Activated effector memory CD4-positive, alpha-beta T cell treated with anti-CD3 and anti-CD28 coated beads, Interleukin-2, amount 50 U/mL, for 16 hours (primary cell): ENCODE data around the gene CSTF3.
"Not testable (repeated sequence)": the region's sequence is repeated elsewhere in the genome, so short reads cannot be mapped to it uniquely, and the experiment has no call there.

Source experiments
- DNase-seq: peaks from one replicate; pipeline ENCODE4 v3.0.0-alpha.2; 2020

CSTF3 gene

DNA sequence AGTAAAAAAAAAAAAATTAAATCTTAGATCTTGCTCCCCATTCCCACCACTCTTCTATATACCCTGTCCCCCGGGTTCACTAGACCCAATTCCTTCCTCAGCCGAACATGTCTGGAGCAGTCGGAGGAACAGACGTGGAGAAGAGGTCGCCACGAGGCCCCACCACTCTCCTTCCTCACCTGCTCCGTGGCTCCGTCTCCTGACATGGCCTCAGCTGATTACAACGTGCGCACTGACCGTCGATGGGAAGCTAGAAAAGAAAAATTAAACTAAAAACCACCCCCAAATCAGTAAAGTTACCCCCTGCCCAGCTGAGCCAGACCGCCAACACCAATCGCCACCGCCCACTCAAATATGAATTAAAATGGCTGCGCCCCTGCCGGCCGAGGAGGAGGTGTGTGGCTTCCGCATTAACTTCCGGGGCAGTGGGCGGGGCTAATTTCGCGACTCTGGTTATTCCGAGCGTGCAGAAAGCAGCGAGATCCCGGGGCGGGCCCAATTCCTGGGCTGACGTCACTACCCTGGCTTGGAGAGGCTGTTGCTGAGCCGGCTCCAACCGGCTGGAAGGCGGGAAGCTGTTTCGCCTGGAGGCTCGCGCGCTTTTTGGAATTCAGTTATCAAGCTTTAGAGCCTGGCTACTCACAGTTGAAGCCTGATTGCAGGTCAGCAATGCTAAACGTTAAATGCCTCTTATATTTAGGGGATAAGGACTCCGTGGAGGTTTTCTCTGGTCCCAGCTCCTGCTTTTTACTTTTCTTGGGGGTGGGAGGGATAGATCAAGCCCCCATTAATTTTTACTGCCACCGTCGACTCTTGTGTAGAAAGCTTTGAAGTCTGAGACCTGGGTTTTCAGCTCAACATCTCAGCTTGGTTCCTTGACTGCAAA is at the start of gene CSTF3:
Gene CSTF3 (minus strand): TSS at position 361 of the 886 bp plus-strand sequence. CDS start 155 bp downstream, at position 206.
- peak; percentile 99 for DNase-seq

DNA sequence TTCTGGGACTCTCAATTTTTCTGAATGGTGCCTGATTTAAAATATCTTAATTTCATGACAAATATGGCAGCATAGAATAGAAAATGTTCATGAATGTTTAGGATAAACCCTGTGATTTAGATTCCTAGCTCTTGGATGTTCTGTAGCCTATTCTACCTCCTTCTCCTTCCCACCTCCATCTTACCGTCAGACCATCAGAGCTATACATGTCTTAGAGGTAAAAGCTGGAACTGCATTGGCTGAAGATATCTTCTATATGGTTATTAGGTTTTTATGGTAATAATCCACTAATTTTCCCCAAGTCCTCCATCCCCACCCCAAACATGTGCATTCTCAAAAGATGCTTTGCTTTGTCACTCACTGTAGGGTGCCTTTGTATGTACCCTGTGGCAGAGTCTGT is 46.9 kb upstream of the CSTF3 start:
- DNase-seq: no peak

DNA sequence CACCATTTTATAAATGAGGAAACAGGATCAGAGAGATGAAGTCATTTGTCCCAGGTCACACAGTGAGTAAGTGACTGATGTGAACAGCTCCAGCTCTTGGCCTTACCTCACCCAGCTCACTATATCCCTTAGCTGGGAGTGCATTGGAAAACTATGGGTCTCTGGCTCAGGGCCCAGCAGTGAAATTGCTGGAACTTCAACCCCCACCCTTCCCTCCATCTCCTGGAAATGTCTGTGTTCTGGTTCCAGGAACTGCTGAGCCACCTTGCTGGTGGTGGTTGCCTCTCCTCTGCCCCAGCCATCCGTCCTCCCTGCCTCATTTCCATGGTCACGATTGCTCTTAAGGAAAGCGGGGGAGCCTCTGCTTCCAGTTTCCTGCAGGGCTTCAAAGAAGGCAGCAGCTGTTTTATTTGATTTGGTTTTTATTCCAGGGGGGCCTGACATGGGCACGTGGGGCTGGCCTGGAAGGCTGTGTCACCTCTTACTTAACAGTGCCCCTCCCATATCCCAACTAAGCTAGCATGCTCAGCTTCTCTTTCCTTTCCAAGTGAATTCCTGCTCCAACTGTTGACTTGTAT is 46.2 kb upstream of the CSTF3 start:
- no peak for DNase-seq

DNA sequence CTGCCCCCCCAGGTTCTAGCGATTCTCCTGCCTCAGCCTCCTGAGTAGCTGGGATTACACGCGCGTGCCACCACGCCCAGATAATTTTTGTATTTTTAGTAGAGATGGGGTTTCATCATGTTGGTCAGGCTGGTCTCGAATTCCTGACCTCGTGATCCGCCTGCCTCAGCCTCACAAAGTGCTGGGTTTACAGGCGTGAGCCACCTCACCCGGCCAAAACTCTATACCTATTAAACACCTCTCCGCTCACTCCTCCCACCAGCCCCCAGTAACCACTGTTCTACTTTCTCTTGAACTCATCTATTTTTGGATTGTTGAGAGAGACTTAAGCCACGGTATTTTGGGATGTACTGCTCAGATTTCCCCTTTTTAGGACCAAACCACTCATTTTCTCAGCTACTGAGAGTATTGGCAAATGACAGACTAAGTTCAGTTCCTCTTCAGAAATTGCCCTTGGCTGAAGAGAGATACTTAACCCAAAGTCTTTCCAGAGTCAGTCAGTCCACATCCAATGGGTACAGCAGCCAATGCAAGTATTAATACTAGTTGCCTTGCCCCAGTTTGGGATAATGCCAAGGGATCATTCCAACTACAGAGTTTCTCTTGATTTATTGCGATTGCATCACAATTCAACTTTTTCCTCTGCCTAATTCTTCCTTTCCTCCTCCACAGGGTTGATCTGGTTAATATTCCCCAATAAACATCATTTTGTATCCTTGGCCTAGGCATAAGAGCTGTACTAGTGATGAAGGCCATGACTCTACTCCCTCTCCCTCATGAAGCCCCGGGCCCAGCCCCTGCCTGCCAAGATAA is 36.8 kb upstream of the CSTF3 start:
- no peak for DNase-seq

DNA sequence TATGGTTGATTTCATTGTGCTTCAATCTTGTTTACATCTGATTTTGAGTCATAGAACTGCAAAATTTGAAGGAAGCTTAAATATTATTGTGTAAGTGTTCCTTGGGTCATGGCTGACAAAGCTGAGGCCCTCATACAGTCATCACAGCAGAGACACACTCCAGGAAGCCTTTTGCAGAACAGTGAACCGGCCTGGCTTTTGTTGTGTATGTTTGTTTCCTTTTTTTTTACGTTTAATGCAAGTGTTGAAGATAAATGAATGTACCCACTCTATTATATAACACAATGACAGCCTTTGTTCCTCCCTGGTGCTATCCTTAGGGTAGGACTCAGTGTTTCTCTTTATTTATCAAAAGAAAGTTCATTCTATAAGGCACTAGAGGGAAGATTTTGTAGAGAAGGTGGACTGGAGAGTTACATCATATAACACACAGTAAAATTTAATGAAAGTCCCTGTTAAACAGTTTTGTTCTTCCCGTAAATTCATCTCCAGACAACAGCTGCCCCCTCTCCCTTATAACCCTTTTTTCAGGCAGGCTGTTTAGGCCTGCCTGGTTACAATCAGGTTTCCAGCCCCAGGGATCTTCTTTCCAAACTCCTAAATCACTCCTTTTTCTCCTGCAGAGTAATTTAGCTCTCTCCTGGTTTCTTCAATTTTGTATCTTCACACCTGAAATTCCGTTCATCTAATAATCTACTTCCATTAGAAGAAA is 34.3 kb upstream of the CSTF3 start:
- DNase-seq: no peak

DNA sequence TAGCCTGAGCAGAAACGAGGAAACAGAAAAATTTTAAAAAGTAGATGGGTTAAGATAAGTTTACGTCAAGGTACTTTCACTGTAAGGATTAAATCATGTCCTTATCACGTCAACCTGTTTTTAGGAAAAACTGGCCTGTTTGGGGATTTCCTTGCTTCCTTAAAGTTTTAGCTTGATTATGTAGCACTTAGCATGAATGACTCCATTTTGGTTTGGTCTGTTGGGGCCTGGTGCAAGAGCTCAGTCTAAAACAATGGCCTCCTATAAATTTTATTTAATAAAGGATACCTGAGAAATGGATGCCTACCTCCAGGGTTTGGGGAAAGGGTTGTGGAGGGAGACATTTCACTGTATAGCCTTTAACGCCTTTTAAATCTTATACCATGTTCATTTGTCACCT is 33.2 kb upstream of the CSTF3 start:
- DNase-seq: no peak

DNA sequence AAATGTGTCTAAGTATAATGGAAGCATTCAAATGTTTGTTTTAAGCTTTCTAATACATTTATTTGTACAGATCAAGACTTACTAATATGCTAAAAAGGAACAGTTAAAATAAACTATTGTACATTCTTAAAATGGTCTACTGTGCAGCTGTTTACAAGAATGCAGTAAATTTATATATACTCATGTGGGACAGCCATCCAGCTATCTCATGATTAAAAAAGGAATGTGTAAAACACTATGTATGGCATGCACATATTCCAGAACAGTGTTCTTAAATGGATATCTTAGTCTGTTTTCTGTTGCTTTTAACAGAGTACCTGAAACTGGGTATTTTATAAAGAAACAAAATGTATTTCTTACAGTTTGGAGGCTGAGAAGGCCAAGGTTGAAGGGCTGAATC is 30.2 kb upstream of the CSTF3 start:
- no peak for DNase-seq

DNA sequence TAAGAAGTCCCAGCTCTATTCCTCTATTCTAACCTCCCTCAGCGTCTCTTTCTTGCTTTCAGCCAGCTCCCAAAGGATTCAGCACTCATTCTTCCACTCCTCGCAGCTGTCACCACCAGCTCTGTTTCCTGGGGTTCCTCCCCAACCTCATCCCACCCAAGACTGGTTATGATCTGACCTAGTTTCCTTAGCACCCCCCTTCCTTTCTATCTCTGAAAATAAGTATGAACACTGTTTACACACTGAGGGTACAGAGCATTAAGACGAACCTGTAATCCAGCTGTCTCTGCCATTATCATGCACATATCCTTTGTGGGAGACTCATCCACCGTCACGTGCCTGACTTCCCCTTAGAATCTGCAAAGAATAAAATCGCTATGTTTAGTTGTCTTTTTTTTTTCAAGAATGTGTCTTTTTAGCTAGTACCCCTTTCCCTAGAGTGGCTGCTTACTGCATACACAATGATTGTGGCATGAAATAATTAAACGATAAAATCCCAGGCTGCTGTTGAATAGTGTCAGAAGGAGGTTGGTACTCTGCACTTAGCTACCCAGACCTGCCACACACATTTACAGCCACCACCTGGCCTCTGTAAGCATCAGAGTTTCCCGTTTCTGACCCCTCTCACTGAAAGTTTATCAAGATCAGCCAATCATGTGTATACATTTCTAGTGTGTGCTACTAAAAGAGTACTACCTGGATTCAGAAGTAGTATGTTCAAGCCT is 26.9 kb upstream of the CSTF3 start:
- DNase-seq: no peak

DNA sequence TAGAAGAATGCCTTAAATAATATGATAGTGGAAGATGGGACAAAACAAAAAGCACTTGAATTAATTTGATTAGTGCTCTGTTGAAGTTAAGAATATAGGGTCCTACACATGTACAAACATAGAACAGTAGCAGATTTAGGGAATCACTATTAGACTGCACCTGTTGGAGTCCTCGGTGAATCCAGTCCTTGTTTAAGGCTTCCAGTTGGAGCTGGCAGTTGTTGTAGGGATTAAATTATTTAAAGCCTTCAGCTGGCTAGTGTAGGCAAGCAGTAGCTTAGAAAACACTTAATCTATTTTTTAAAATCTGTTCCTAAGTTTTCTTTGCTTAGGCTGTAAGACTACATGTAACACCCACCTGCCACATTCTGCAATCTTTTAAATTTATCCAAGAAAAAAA is 24.5 kb upstream of the CSTF3 start:
- DNase-seq: no peak

DNA sequence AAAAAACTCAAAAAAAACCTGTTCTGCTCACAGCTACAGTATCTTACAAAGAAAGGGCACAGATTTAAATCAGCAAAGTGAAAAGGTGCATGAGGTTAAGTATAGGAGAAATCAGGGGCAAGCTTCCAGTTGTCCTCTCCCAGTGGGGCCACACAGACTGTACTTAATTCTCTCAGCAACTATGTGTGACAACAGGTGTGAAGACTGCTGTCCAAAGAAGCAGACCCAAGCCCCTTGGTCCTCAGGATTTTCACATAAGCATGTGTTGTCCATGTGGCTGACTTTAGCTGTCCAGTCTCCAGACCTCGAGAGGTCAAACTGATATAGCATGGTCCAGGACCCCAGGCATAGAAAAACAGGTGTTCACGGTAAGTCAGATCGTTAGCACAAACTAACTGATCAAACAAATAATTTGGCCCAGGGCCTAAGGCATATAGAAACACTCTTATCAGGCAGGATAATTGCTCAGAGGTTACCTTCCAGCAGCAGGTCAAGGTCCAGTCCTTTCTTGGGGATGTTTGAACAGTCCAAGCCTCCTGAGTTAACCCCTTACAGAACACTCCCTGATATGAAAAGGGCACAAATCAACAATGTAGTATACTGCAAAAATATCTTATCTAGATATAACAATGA is 21.1 kb upstream of the CSTF3 start:
- DNase-seq: no peak

DNA sequence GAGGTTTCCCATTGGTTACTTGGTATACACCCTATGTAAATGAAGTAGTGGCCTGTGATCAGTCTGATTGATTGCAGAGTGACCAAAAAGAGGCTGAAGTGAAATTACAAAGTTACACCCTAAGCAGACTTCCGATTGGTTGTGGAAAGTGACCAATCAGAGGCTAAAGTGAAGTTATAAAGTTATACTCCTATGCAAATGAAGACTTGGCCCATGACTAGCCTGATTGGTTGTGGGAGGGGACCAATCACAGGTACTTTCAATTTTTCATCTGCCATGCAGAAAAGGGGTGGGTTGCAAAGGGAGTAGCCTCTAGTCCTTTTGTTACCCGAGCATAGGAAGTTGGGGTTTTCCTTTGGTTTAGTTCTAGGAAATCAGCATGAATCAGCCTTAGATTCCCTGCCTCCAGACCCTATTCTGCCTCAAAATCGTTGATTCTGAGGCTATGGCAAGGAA is 18.1 kb upstream of the CSTF3 start:
- no peak for DNase-seq

DNA sequence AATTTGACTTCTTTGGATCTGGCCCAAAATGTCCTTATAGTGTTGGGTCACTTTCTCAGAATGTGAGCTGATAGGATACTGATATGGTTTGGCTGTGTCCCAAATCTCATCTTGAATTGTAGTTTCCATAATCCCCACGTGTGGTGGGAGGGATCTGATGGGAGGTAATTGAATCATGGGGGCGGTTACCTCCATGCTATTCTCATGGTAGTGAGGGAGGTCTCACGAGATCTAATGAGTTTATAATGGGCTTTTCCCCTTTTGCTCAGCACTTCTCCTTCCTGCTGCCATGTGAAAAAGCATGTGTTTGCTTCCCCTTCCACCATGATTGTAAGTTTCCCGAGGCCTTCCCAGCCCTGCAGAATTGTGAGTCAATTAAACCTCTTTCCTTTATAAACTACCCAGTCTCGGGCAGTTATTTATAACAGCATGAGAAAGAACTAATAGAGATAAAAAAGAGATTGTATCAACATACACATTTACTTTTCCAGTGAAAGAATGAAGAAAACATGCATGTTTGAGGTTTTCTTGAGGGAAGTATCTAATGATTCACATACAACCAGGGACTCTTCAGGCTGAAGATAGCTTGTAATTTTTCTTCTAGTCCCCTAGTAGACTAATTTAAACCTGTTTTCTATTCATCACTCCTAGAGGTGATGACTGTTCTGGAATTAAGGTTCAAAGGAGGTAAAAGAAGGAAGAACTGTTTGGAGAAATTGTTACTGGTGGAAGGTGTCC is 17.3 kb upstream of the CSTF3 start:
- DNase-seq: no peak

DNA sequence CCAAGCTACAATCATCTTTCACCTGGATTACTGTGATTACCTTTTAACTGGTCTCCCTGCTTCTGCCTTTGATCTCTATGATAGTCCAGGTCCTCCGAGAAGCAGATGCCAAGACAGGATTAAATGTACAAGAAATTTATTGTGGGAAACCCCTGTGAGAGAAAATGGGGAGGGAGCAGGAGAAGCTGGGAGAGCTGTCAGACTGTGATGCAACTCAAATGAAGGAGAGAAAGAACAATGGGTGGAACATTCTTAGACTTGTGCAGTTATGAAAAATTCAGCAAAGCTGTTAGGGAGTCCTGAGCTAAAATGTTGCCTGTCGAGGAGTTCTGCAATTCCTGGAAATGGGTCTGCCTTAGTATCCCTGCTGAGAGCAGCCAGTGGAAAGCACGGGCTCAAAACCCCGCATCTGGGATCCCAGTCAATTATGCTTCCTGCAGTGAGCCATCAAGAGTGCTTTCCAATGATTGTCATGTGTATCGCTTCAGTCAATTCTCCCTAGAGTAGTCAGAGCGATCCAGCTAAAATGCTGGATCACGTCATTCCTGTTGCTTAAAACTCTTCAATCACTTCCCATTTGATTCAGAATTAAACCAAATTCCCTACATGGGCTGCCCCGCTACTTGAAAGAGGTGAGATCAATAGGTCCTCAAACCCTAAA is 16.5 kb upstream of the CSTF3 start:
- no peak for DNase-seq

DNA sequence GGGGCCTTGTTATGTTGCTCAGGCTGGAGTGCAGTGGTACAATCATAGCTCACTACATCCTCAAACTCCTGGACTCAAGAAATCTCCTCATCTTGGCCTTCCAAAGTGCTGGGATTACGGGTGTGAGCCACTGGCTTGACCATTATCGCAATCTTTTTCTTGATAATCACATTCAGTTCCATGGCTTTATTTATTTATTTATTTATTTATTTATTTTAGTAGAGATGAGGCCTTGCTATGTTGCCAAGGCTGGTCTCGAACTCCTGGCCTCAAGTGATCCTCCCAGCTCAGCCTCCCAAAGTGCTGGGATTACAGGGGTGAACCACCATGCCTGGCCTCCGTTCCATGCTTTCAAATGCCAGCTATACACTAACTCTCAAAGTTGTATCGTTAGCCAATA is 15.5 kb upstream of the CSTF3 start:
- DNase-seq: not testable (repeated sequence)

DNA sequence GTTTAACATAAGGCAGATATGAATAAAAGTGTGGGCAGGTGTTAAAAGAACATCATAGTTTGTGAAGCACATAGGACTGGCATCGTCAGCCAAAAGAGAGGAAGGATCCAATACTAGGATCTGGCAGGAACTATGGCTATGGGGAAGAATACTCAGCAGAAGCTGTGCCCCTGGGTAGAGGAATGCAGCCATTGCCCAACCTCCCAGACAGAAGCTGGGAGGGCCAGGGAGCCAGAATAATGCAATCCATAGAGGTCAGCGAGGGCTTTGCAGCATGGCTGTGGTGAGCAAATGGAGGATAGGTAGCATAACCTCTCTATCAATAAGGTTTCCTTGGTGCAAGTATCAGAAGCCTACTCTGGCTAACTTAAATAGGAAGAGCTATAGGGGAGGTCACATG is 11.7 kb upstream of the CSTF3 start:
- no peak for DNase-seq

DNA sequence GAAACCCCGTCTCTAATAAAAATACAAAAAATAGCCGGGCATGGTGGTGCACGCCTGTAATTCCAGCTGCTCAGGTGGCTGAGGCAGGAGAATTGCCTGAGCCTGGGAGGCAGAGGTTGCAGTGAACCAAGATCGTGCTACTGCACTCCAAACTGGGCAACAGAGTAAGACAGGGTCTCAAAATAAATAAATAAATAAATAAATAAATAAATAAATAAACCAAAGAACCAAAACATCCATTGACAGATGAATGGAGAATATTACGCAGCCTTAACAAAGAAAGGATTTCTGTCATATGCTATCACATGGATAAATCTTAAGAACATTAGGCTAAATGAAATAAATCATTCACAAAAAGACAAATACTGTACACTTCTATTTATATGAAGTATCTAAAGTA is 11.1 kb upstream of the CSTF3 start:
- no peak for DNase-seq

DNA sequence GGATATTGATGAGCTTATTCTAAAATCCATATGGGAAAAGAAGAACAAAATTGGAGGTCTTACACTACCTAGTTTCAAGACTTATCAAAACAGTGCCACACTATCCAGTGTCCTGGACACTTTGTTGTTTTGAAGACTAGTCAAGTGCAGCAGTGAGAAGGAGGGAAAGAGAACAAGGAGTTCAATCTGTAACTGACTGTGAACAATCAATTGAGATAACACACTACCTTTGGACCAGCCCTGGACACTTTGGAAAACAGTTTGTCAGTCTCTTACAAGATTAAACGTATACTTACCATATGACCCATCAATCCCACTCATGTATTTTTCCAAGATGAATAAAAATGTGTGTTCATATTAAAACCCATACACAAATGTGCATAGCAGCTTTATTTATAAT is 10.0 kb upstream of the CSTF3 start:
- DNase-seq: no peak

DNA sequence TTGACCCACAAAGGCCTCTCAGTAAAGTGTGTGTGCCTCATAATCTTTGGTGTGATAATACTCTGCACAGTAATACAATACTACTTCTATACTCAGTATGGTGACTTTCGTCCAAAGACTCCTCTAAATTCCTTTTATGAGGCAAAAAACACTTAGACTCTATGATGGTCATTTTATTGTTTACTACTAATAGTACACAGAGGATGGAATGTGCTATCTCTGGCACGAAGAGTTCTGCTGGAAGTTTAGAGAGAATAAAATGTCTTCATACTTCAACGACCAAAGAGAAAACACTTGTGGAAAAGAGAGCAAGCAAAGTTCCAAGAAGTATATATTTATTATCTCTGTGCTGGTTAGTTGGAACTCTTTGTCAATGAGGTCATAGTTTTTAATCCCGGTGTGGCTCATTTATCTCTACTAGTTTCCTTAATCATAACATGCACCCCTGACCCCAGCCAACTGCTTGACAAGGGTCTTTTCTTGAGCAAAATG is 7.5 kb upstream of the CSTF3 start:
- DNase-seq: no peak

DNA sequence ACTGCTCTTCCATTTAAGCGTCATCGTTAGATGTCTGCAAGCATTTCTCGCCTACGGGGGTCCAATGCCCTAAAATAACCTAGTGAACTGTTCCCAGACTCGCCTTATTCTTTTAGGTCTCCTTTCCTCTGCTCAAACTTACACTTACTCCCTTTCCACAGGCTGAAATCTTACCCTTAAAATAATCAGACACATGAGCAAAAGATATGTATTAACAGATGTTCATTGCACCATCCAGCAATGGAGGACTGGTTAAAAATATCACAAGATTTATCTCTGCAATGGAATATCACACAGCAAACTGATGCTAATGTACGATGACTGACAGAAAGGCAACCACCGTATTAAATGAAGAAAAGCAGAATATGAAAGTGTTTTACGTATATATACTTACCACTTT is 1.6 kb upstream of the CSTF3 start:
- DNase-seq: no peak

DNA sequence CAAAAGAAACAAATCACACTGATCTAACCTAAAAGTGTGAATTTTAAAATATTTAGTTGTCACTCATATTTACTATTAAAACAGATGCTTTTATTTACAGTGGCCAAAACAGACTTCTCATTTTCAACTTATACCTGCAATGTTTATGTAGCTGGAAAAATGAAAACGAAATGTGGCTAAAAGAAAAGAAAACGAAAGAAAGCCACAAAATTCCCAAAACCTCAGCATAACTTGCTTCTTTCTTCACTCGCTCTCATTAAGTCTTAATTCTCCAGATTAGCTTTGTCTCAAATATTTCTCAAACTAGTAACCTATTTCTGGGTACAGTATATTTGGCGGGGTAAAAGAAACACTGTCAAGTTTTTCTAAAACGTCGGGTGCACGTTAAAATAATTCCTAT is 693 bp downstream of the CSTF3 start:
- no peak for DNase-seq
